Measurements from ENCODE around the gene RAD52.
"Not testable (repeated sequence)": the region's sequence is repeated elsewhere in the genome, so short reads cannot be mapped to it uniquely, and the experiment has no call there.

RAD52 gene

GRCh38 chr12:948238-948637 is 1.3 kb downstream of the RAD52 start:
- no peak for TF ChIP-seq CTCF (IDR thresholded peaks at IDR 0.05; ENCODE audit: low read depth, low read length)
- peak overlapping the region; percentile 85 for H3K4me3 ChIP-seq (ENCODE audit: low read depth, low read length)

DNA sequence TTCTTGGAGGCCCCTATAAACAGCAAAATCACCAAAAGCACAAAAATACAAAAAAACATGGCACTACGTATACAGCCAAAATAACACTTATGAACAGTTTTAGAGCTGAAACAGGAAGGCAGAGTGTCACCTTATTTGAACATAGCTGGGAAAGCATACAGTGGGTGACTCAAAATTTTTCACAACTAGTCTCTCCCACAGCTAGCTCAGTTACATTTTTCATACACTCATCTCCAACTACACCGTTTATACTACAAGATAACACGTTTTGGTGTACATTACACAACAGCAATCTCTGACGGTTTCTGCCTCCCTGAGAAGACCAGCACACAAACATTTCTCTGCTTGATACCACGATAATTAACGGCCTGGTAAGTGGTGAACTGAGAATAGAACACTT is 2.9 kb downstream of the RAD52 start:
- no peak overlapping the region for H3K4me3 ChIP-seq (ENCODE audit: low read depth, low read length)
- TF ChIP-seq CTCF (IDR thresholded peaks at IDR 0.05; ENCODE audit: low read depth, low read length): no peak

- no peak overlapping the region for H3K4me3 ChIP-seq (ENCODE audit: low read depth, low read length)
- no peak for TF ChIP-seq CTCF (IDR thresholded peaks at IDR 0.05; ENCODE audit: low read depth, low read length)
Measured at GRCh38 chr12:946212-946611, 3.3 kb downstream of the RAD52 start.

- H3K4me3 ChIP-seq (ENCODE audit: low read depth, low read length): no peak overlapping the region
- TF ChIP-seq CTCF (IDR thresholded peaks at IDR 0.05; ENCODE audit: low read depth, low read length): no peak
Measured at GRCh38 chr12:944211-944610, 5.3 kb downstream of the RAD52 start.

- H3K4me3 ChIP-seq (ENCODE audit: low read depth, low read length): no peak overlapping the region
Measured at GRCh38 chr12:943051-943450, 6.4 kb downstream of the RAD52 start.

GRCh38 chr12:938810-939209 is 10.7 kb downstream of the RAD52 start:
- H3K4me3 ChIP-seq (ENCODE audit: low read depth, low read length): no peak overlapping the region
- TF ChIP-seq CTCF (IDR thresholded peaks at IDR 0.05; ENCODE audit: low read depth, low read length): no peak

More at GRCh38 chr12:943051-943450, 6.4 kb downstream of the RAD52 start:
- no peak for TF ChIP-seq CTCF (IDR thresholded peaks at IDR 0.05; ENCODE audit: low read depth, low read length)

DNA sequence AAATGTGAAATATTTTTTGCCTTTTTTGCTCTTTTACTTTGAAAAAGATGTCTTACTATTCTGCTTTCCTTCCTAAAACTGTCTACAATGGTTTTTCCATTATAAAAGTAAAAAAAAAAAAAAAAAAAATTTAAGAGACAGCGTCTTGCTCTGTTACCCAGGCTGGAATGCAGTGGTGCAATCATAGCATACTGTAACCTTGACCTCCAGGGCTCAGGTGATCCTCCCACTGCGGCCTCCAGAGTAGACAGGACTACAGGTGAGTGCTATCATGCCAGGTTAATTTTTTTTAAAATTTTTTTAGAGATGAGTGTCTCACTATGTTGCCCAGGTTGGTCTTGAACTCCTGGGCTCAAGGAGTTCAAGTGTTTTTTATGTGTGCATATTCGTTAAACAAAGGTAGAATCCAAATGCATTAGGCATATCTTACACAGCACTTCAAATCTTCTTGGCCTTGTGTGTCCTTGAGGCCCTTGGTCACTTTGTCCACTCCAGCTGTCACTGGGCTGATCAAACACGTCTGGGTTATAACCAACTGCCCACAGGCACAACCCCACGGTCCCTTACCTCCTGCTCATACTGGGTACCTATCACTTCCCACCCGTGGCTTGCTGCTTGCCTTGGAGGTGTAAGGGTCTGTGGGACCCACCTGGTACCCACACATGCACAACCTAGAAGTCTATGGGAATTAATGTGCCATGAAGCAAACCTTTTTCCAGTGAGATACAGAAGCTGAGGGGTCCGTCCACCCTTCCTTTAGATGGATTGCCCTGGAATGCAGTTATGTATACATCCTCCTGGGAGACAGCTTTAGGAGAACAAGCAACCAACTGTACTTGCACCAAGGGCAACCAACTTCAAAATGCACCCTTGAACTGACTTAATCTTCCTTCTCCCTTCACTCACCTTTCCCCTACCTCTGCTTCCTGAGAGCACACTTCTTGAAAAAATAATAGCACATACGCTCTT is 12.8 kb downstream of the RAD52 start:
- no peak for TF ChIP-seq CTCF (IDR thresholded peaks at IDR 0.05; ENCODE audit: low read depth, low read length)
- H3K4me3 ChIP-seq (ENCODE audit: low read depth, low read length): no peak overlapping the region

- H3K4me3 ChIP-seq (ENCODE audit: low read depth, low read length): not testable (repeated sequence)
Measured at GRCh38 chr12:935891-936290, 13.6 kb downstream of the RAD52 start.
